Cardiac muscle cell (in vitro differentiated cells and primary cell): ENCODE results near the gene FRMPD2. TPM values are rescaled to one million over a fixed set of nuclear protein-coding genes. Genes with fewer than 3 reads are reported as not detected.

Experiments
- DNase-seq, 2 donors: peaks; one replicate each; pipeline versions ENCODE4 v3.0.0 to v3.0.0-alpha.2; 2010 to 2017; ENCODE audit warnings: low read depth in 1 of 2, low spot score in 1 of 2
- H3K27ac ChIP-seq: fragments of 200-600 bp; sonication (generic); 2 replicates; pipeline ENCODE4 v1.5.1; 2016
- H3K27me3 ChIP-seq: fragments of 200-600 bp; sonication (generic); 2 replicates; pipeline ENCODE4 v1.6.0; 2016; ENCODE audit warnings: control low read depth
- H3K36me3 ChIP-seq: fragments of 200-600 bp; sonication (generic); 2 replicates; pipeline ENCODE4 v1.5.1; 2016; ENCODE audit warnings: control low read depth
- H3K4me1 ChIP-seq: fragments of 200-600 bp; sonication (generic); 2 replicates; pipeline ENCODE4 v1.8.1; 2017; ENCODE audit warnings: low read depth, mild to moderate bottlenecking, mixed run types
- H3K4me3 ChIP-seq: fragments of 200-600 bp; sonication (generic); 2 replicates; pipeline ENCODE4 v1.5.1; 2016; ENCODE audit warnings: mild to moderate bottlenecking
- H3K9me3 ChIP-seq: fragments of 200-600 bp; sonication (generic); 2 replicates; pipeline ENCODE4 v1.5.1; 2017; ENCODE audit warnings: low read depth, mild to moderate bottlenecking, control low read depth
- polyA plus RNA-seq: library from polyadenylated mRNA; unstranded; fragments of >200 nt; fragmentation: Nextera tagmentation; extraction: Ambion mirVana; gene quantifications from 2 replicates; pipeline ENCODE4 v1.2.1, GENCODE V29; 2016
- total RNA-seq: library from RNA; depleted of rRNA; stranded (reverse); fragments of >200 nt; gene quantifications from 2 replicates; pipeline ENCODE4 v1.2.3, GENCODE V29; 2016
- TF ChIP-seq, protein P1 (sequence below): IDR thresholded peaks from 2 replicates; pipeline ENCODE4 v1.5.1; 2012; ENCODE audit warnings: low read depth, mild to moderate bottlenecking, low read length

The FRMPD2 gene
- total and polyA plus RNA-seq, 2 experiments from 2014 or later, result 2.3 to 3.0 TPM

DNA sequence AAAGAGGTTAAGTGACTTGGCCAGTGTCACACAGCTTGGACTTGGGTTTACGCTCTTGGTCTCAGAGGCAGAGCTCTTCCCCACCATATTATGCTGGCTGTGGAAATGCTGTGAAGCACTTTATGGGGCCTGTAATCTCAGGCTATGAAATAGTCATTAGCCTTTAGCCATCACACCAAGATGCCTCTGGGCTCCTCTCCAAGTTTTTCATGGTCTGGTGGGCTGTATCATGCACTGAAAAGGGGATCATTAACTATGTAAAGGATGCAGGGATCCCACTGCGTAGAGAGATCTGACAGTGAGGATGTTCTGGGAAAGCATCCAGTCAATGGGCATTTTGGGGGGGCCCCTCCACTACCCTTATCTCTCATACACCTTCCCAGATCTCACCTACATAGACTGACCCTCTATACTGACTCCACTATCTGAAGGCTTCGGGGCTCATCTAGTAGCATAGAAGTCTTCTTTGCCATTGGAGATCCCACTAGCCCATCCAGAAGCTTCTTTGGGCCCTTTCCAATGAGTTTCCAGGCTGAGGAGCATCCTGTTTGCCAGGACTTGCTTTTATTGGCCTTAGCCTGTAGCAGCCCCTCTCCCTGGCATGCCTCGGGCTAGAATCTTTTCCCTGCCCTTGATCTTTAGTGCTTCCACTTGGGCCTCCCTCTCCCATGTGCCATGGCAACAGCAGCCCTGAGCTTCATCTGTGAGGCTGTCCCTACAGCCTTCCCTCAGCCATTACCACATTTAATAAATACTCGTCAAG, 19.6 kb downstream of the FRMPD2 start:
- H3K27ac ChIP-seq, result no peak overlapping the region
- H3K4me1 ChIP-seq, result peaks cover 49% of the 10 kb centered on the region
- no peaks in the 10 kb centered on the region for H3K27me3 ChIP-seq
- H3K4me3 ChIP-seq, result no peak overlapping the region
- H3K9me3 ChIP-seq, result no peaks in the 10 kb centered on the region
- TF ChIP-seq, protein P1, sequence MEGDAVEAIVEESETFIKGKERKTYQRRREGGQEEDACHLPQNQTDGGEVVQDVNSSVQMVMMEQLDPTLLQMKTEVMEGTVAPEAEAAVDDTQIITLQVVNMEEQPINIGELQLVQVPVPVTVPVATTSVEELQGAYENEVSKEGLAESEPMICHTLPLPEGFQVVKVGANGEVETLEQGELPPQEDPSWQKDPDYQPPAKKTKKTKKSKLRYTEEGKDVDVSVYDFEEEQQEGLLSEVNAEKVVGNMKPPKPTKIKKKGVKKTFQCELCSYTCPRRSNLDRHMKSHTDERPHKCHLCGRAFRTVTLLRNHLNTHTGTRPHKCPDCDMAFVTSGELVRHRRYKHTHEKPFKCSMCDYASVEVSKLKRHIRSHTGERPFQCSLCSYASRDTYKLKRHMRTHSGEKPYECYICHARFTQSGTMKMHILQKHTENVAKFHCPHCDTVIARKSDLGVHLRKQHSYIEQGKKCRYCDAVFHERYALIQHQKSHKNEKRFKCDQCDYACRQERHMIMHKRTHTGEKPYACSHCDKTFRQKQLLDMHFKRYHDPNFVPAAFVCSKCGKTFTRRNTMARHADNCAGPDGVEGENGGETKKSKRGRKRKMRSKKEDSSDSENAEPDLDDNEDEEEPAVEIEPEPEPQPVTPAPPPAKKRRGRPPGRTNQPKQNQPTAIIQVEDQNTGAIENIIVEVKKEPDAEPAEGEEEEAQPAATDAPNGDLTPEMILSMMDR, result no peak
- no peaks in the 10 kb centered on the region for H3K36me3 ChIP-seq
- no peak for DNase-seq

DNA sequence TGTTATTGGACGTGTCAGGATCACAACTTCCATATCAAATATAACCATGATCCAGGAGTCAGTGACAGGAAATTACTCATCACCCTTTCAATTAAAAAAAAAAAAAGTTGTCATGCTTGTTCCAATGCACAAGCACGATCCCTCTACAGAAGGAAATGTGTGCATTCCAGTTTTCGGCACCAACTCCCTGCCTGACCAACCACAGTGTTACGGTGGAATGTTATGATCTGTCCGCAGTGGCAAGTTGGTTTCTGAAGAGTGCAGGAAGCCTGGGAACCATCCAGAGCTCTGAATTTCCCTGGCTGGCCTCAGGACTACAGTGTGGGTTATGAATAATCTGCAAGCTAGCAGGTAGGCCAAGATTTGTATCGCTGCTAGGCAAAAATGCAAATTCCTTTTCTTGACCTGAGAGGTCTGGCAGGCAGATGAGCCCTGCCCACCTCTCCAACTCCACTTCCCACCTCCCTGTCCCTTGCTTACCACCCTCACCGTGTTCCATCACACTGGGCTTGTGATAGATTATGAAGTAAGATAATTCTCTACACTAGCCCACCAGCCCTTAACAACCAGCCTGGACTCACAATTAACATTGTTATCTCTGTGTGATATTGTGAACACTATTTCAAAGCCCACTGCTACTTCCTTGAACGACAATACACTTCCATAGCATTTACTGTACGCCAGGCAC, 20.4 kb downstream of the FRMPD2 start:
- Histone ChIP-seq H3K4me3 (no peak overlapping the region), H3K9me3 (no peaks in the 10 kb centered on the region), H3K27ac (no peak overlapping the region), H3K36me3 (no peaks in the 10 kb centered on the region), H3K27me3 (no peaks in the 10 kb centered on the region), H3K4me1 (peaks cover 56% of the 10 kb centered on the region)
- peak in 1 of 2 donors; percentile 75 for DNase-seq
- TF ChIP-seq, protein P1, result no peak

GRCh38 chr10:48252354-48252650, 22.2 kb downstream of the FRMPD2 start:
- TF ChIP-seq, protein P1, result no peak
- H3K9me3 ChIP-seq, result no peaks in the 10 kb centered on the region
- H3K27ac ChIP-seq, result peak overlapping the region; percentile 82
- no peaks in the 10 kb centered on the region for H3K36me3 ChIP-seq
- H3K4me3 ChIP-seq, result no peak overlapping the region
- no peak for DNase-seq
- H3K4me1 ChIP-seq, result peaks cover 57% of the 10 kb centered on the region
- H3K27me3 ChIP-seq, result no peaks in the 10 kb centered on the region

- Histone ChIP-seq H3K27me3 (no peaks in the 10 kb centered on the region), H3K4me1 (peaks cover 56% of the 10 kb centered on the region), H3K4me3 (no peak overlapping the region), H3K9me3 (no peaks in the 10 kb centered on the region), H3K27ac (peak overlapping the region; percentile 82), H3K36me3 (no peaks in the 10 kb centered on the region)
- peak in 1 of 2 donors; percentile 60 for DNase-seq
- TF ChIP-seq, protein P1, result no peak
These were observed 22.8 kb downstream of the FRMPD2 start for GRCh38 chr10:48251525-48252353.

- Histone ChIP-seq H3K27me3 (no peaks in the 10 kb centered on the region), H3K4me1 (peaks cover 56% of the 10 kb centered on the region), H3K9me3 (no peaks in the 10 kb centered on the region), H3K4me3 (no peak overlapping the region), H3K36me3 (no peaks in the 10 kb centered on the region), H3K27ac (peak overlapping the region; percentile 82)
- DNase-seq, result peak in 1 of 2 donors; percentile 39
- TF ChIP-seq, protein P1, result no peak
These were observed 23.4 kb downstream of the FRMPD2 start for GRCh38 chr10:48251152-48251524.
